Karpas-422 (cell line): Measurements from ENCODE around the gene PCDH10. TPM values are rescaled to one million over a fixed set of nuclear protein-coding genes. Genes with fewer than 3 reads are reported as not detected.

Experiments used
- DNase-seq: peaks from one replicate; pipeline ENCODE4 v3.0.0-alpha.2; 2015
- H2AFZ ChIP-seq: fragments of 200-600 bp; sonication (generic); 2 replicates; pipeline ENCODE4 v1.6.1; 2014; ENCODE audit warnings: antibody characterized with exemption, low read length, mixed read lengths
- H3K27ac ChIP-seq: fragments of 200-600 bp; sonication (generic); 2 replicates; pipeline ENCODE4 v1.5.1; 2014; ENCODE audit warnings: mild to moderate bottlenecking, low read length, moderate library complexity
- H3K27me3 ChIP-seq: fragments of 200-600 bp; sonication (generic); 2 replicates; pipeline ENCODE4 v1.6.1; 2014; ENCODE audit warnings: low read length, mixed read lengths
- H3K36me3 ChIP-seq: fragments of 200-600 bp; sonication (generic); 2 replicates; pipeline ENCODE4 v1.6.1; 2014; ENCODE audit warnings: low read length, mixed read lengths; ENCODE audit not compliant: insufficient read depth
- H3K4me1 ChIP-seq: fragments of 200-600 bp; sonication (generic); 2 replicates; pipeline ENCODE4 v1.6.1; 2014; ENCODE audit warnings: mild to moderate bottlenecking, low read length, mixed read lengths
- H3K4me2 ChIP-seq: fragments of 200-600 bp; sonication (generic); 2 replicates; pipeline ENCODE4 v1.6.1; 2014; ENCODE audit warnings: low read length, low read depth, mild to moderate bottlenecking; ENCODE audit not compliant: poor library complexity, severe bottlenecking
- H3K4me3 ChIP-seq: fragments of 200-600 bp; sonication (generic); 2 replicates; pipeline ENCODE4 v1.5.1; 2014; ENCODE audit warnings: mild to moderate bottlenecking, antibody characterized with exemption, low read length, mixed read lengths
- H3K79me2 ChIP-seq: fragments of 200-600 bp; sonication (generic); 2 replicates; pipeline ENCODE4 v1.6.1; 2014; ENCODE audit warnings: mild to moderate bottlenecking, low read length, mixed read lengths
- H3K9ac ChIP-seq: fragments of 200-600 bp; sonication (generic); 2 replicates; pipeline ENCODE4 v1.6.0; 2014; ENCODE audit warnings: low read length
- H3K9me2 ChIP-seq: fragments of 200-600 bp; sonication (generic), shearing (Covaris generic); replicated peaks from 2 replicates; pipeline ENCODE4 v1.6.0; 2014; ENCODE audit warnings: mild to moderate bottlenecking, low read length, moderate library complexity; ENCODE audit not compliant: insufficient read depth
- H3K9me3 ChIP-seq: fragments of 300-700, 200-600 bp; sonication (generic); 2 replicates; pipeline ENCODE4 v1.6.1; 2014; ENCODE audit warnings: low read length, mixed read lengths
- H4K20me1 ChIP-seq: fragments of 200-600 bp; sonication (generic); 2 replicates; pipeline ENCODE4 v1.6.1; 2014; ENCODE audit warnings: mild to moderate bottlenecking, antibody characterized with exemption, low read length, low read depth; ENCODE audit not compliant: insufficient read depth
- total RNA-seq: library from RNA; depleted of rRNA; stranded (reverse); fragments of >200 nt; shearing (Covaris generic); gene quantifications from 2 replicates; pipeline ENCODE4 v1.2.3, GENCODE V29; 2014; ENCODE audit warnings: low replicate concordance; rRNA removed

Gene PCDH10
- not detected in 2 replicates for total RNA-seq

DNA sequence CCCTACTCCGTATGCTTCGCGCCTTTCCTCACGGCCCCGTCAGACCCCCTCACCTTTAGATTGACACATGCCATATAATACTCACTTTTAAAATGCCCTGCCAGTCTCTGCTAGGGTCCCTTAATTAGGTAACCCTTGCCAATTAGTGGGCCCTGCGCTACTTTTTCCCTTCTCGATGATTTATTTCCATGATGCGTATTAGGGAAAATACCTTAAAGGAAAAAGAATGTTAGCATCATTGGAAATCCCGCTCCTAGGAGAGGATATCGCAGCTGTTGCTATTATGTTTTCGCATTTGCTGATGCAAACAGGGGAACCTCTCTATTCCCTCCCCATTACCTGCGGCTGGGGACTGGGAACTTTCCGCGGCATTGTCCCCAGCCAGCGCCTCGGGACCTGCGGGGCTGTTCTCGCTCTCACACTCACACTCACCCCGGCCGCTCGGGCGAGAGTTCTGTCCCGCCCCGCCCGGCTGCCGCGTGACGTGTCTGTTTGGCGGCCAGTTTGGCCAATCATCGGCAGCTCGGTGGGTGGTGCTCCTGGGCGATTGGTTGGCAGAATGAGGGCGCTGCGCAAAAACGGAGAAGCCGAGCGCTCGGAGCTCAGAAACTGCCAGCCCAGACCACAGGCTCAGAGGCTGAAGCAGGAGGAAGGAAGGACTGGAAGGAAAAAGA lies at the start of gene PCDH10:
Gene PCDH10, plus strand, starts transcription at position 605 of the 674 bp plus-strand sequence. CDS start 847 bp downstream, outside the sequence.
- H3K9me2 ChIP-seq = no peaks in the 10 kb centered on the region
- no peaks in the 10 kb centered on the region for H3K27me3 ChIP-seq
- no peaks in the 10 kb centered on the region for H4K20me1 ChIP-seq
- H3K79me2 ChIP-seq = no peaks in the 10 kb centered on the region
- H3K27ac ChIP-seq = no peak within 1 kb of the TSS
- H3K4me2 ChIP-seq = no peak within 1 kb of the TSS
- H3K9ac ChIP-seq = no peak within 1 kb of the TSS
- H3K4me3 ChIP-seq = no peak within 1 kb of the TSS
- no peak for DNase-seq
- H2AFZ ChIP-seq = no peak within 1 kb of the TSS
- no peaks in the 10 kb centered on the region for H3K4me1 ChIP-seq
- H3K9me3 ChIP-seq = no peaks in the 10 kb centered on the region; the same call in none of the 2 replicates
- no peaks in the 10 kb centered on the region for H3K36me3 ChIP-seq

- no peak overlapping the region for H3K9ac ChIP-seq
- no peaks in the 10 kb centered on the region for H3K36me3 ChIP-seq
- H3K27ac ChIP-seq = no peak overlapping the region
- peaks cover 5% of the 10 kb centered on the region for H3K9me3 ChIP-seq
- no peak overlapping the region for H3K4me2 ChIP-seq
- no peak for DNase-seq
- H3K27me3 ChIP-seq = no peaks in the 10 kb centered on the region
- H4K20me1 ChIP-seq = no peaks in the 10 kb centered on the region
- H3K4me1 ChIP-seq = no peaks in the 10 kb centered on the region
- no peak overlapping the region for H3K4me3 ChIP-seq
- no peaks in the 10 kb centered on the region for H3K9me2 ChIP-seq
- H2AFZ ChIP-seq = no peak overlapping the region
- no peaks in the 10 kb centered on the region for H3K79me2 ChIP-seq
Measured at GRCh38 chr4:133102043-133102442, 47.1 kb upstream of the PCDH10 start.

GRCh38 chr4:133102612-133103409 lies 46.3 kb upstream of the PCDH10 start:
- peak overlapping the region; percentile 68 for H2AFZ ChIP-seq
- no peak overlapping the region for H3K9ac ChIP-seq

GRCh38 chr4:133112641-133113040 lies 36.5 kb upstream of the PCDH10 start:
- Histone ChIP-seq H3K9ac (no peak overlapping the region), H3K9me2 (no peaks in the 10 kb centered on the region), H3K4me1 (no peaks in the 10 kb centered on the region), H3K4me3 (no peak overlapping the region), H3K36me3 (no peaks in the 10 kb centered on the region), H2AFZ (no peak overlapping the region), H3K79me2 (no peaks in the 10 kb centered on the region), H3K27me3 (no peaks in the 10 kb centered on the region), H3K4me2 (no peak overlapping the region), H4K20me1 (no peaks in the 10 kb centered on the region), H3K9me3 (no peaks in the 10 kb centered on the region), H3K27ac (no peak overlapping the region)
- no peak for DNase-seq

More at GRCh38 chr4:133102612-133103409, 46.3 kb upstream of the PCDH10 start:
- Histone ChIP-seq H4K20me1 (no peaks in the 10 kb centered on the region), H3K27ac (no peak overlapping the region), H3K9me2 (no peaks in the 10 kb centered on the region), H3K79me2 (no peaks in the 10 kb centered on the region), H3K36me3 (no peaks in the 10 kb centered on the region), H3K9me3 (peaks cover 5% of the 10 kb centered on the region), H3K4me2 (no peak overlapping the region), H3K4me1 (no peaks in the 10 kb centered on the region), H3K4me3 (no peak overlapping the region), H3K27me3 (no peaks in the 10 kb centered on the region)
- no peak for DNase-seq

GRCh38 chr4:133124746-133125145 lies 24.3 kb upstream of the PCDH10 start:
- Histone ChIP-seq H4K20me1 (no peaks in the 10 kb centered on the region), H3K9me3 (0 out of 2 replicates have a peak, but pooled peaks cover 2% of the 10 kb centered on the region), H3K4me1 (no peaks in the 10 kb centered on the region), H3K9me2 (no peaks in the 10 kb centered on the region), H3K79me2 (no peaks in the 10 kb centered on the region), H3K4me3 (no peak overlapping the region), H3K27me3 (no peaks in the 10 kb centered on the region), H3K27ac (no peak overlapping the region), H3K4me2 (no peak overlapping the region), H3K9ac (no peak overlapping the region), H2AFZ (no peak overlapping the region), H3K36me3 (no peaks in the 10 kb centered on the region)
- DNase-seq = no peak

DNA sequence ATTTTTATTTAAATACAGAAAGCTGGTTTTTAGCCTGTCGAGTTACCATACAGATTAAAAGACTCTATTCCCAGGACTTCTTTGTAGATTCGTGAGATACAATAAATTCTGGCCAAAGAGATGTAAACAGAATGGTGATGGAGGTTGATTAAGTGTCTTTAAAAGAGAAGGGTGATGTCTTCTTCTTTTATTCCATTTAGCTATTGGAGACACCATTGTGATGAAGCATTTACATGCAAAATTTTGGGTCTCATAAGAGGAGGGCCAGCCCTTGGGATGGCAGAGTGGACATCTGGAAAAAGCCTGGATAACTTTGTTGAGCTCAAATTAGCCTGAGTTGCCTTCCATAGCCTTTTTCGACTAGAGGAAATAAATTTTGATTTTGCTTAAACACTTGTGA lies 21.6 kb upstream of the PCDH10 start:
- no peaks in the 10 kb centered on the region for H3K9me2 ChIP-seq
- 0 out of 2 replicates have a peak, but pooled peaks cover 3% of the 10 kb centered on the region for H3K9me3 ChIP-seq
- no peak overlapping the region for H3K4me3 ChIP-seq
- no peaks in the 10 kb centered on the region for H4K20me1 ChIP-seq
- no peak overlapping the region for H3K4me2 ChIP-seq
- H3K27ac ChIP-seq = no peak overlapping the region
- no peak for DNase-seq
- H3K9ac ChIP-seq = no peak overlapping the region
- no peaks in the 10 kb centered on the region for H3K36me3 ChIP-seq
- H3K4me1 ChIP-seq = peaks cover 3% of the 10 kb centered on the region; the same call in 1 of the 2 replicates
- no peaks in the 10 kb centered on the region for H3K27me3 ChIP-seq
- no peaks in the 10 kb centered on the region for H3K79me2 ChIP-seq
- H2AFZ ChIP-seq = peak overlapping the region; percentile 42

DNA sequence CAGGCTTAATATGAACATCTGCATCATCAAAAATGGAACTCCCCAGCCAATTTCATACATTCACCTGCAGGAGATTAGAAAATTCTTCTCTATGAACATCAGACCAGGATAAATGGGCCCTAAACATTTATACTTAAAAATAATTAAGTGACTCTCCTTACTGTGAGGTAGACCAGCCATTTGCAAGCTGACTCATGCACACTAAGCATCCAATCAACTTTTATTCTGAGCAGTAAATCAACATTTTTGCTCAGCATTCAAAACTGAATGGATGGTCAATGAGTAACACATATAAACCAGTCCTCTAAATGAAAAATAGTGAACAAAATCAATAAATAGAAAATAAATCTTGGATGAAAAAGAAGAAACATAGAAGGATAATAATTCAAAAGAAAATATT lies 19.9 kb upstream of the PCDH10 start:
- Histone ChIP-seq H2AFZ (no peak overlapping the region), H3K27ac (no peak overlapping the region), H3K36me3 (no peaks in the 10 kb centered on the region), H3K4me3 (no peak overlapping the region), H3K27me3 (no peaks in the 10 kb centered on the region), H3K9me3 (0 out of 2 replicates have a peak, but pooled peaks cover 3% of the 10 kb centered on the region), H3K9me2 (no peaks in the 10 kb centered on the region), H3K9ac (no peak overlapping the region), H3K79me2 (no peaks in the 10 kb centered on the region), H3K4me1 (peaks cover 3% of the 10 kb centered on the region; the same call in 1 of the 2 replicates), H4K20me1 (no peaks in the 10 kb centered on the region), H3K4me2 (no peak overlapping the region)
- DNase-seq = no peak

- H3K27ac ChIP-seq = no peak overlapping the region
- no peaks in the 10 kb centered on the region for H3K36me3 ChIP-seq
- H3K9me2 ChIP-seq = no peaks in the 10 kb centered on the region
- H3K79me2 ChIP-seq = no peaks in the 10 kb centered on the region
- no peak overlapping the region for H3K4me3 ChIP-seq
- 0 out of 2 replicates have a peak, but pooled peaks cover 3% of the 10 kb centered on the region for H3K9me3 ChIP-seq
- DNase-seq = no peak
- no peaks in the 10 kb centered on the region for H4K20me1 ChIP-seq
- no peak overlapping the region for H2AFZ ChIP-seq
- no peaks in the 10 kb centered on the region for H3K27me3 ChIP-seq
- H3K4me1 ChIP-seq = peaks cover 3% of the 10 kb centered on the region; the same call in 1 of the 2 replicates
- H3K9ac ChIP-seq = no peak overlapping the region
- H3K4me2 ChIP-seq = no peak overlapping the region
Measured at GRCh38 chr4:133130171-133130570, 18.9 kb upstream of the PCDH10 start.
